CD4-positive, alpha-beta T cell treated with Interleukin-15 for 4 hours (primary cell): ENCODE measurements around the gene HSF4.

Source experiments
- DNase-seq: peaks from one replicate; pipeline ENCODE4 v3.0.0-alpha.2; 2020; ENCODE audit warnings: low spot score

The HSF4 gene

GRCh38 chr16:67150047-67150832 lies 14.3 kb upstream of the HSF4 start:
- DNase-seq, result peak; percentile 53

GRCh38 chr16:67150833-67151396 lies 13.6 kb upstream of the HSF4 start, which contains the start of gene B3GNT9:
TSS of gene B3GNT9 (minus strand) at chr16:67150998. CDS start at chr16:67150485, 513 bp downstream.
- peak; percentile 36 for DNase-seq

DNA sequence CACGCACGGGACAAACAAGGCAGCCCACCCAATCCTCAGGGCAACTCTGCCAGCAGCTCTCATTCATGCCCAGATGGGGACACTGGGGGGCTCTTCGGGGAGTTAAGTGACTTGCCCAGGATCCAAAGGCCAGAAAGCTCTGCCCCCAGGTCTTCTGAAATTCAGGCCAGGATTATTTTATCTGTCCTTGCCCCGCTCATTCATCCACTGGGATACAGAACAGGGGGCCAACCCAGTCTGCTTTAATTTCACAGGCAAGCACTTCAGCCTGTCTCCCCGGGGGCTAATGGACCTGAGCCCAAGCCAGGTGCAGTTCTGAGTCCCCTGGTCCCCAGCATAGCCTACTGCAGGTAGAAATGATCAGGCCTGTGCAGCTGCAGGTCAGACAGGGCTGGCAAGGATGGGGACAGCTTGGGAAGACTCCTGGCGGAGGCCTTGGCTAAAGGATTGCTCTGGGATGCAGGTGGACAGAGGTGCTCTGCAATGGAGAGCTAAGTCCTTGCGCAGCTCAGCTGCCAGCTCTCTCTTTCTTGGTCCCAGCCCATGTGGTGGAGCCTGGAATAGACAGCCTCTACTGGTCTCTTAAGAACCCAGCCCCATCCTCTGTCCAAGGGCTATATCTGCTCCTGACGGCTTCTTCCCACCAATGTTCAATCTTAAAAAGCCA lies 13.0 kb upstream of the HSF4 start:
- no peak for DNase-seq

DNA sequence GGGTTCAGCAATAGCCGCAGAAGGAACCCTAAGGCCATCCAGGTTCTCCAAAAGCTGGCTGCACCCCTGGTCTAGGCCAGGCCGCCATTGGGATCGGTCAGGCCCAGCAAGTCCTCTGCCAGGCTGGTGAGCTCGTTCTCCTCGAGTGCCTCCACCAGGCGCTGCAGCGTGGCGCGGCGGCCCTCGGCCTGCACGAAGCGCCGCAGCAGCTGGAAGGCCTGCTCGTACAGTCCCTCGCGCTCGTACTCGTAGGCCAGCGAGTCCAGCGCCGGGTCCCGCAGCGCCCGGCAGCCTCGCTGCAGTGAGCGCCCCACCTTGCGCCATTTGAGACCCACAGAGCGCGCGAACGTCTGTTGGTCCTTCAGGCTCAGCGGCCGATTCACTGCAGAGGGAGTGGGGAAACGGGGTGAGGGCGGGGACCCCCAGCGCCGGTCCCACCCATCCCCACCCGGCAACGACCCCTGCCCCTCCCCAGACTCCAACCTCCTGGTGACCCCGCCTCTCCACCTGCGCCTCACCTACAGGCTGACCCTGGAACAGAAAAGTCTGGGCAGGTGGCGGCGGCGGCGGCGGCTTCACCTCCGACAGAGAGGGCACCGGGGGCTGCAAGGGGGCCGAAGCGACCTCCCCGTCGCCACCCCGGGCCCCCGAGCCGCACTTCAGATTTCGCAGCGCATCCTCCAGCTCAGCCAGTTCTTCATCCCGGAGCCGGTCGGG lies 9.8 kb upstream of the HSF4 start:
- no peak for DNase-seq

GRCh38 chr16:67155295-67156142 lies 9.0 kb upstream of the HSF4 start:
- DNase-seq, result peak; percentile 83

- no peak for DNase-seq
These were observed 8.3 kb upstream of the HSF4 start for GRCh38 chr16:67156143-67156844.

GRCh38 chr16:67157106-67157748 lies 7.3 kb upstream of the HSF4 start:
- no peak for DNase-seq

- peak; percentile 77 for DNase-seq
These were observed 6.5 kb upstream of the HSF4 start for GRCh38 chr16:67157892-67158635.

- peak; percentile 91 for DNase-seq
These were observed 5.6 kb upstream of the HSF4 start for GRCh38 chr16:67158637-67159600.

DNA sequence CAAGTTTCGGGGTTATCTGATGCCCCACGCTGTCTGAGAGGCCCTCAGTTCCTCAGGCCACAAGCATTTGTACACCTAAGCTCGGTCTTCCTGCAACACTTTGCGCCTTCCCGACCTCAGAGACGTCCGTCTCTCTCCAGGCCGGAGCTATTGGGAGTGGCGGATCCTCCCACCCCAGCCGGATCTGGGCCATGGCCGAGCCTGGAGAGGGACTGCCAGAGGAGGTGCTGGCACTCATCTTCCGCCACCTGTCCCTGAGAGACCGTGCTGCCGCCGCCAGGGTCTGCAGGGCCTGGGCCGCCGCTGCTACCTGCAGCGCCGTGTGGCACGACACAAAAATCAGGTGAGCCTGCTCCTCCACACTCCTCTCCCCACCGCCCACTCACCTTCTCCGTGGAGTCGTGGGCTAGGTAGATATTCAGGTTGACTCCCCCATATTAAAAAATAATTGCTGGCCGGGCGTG lies 2.9 kb upstream of the HSF4 start:
- no peak for DNase-seq

DNA sequence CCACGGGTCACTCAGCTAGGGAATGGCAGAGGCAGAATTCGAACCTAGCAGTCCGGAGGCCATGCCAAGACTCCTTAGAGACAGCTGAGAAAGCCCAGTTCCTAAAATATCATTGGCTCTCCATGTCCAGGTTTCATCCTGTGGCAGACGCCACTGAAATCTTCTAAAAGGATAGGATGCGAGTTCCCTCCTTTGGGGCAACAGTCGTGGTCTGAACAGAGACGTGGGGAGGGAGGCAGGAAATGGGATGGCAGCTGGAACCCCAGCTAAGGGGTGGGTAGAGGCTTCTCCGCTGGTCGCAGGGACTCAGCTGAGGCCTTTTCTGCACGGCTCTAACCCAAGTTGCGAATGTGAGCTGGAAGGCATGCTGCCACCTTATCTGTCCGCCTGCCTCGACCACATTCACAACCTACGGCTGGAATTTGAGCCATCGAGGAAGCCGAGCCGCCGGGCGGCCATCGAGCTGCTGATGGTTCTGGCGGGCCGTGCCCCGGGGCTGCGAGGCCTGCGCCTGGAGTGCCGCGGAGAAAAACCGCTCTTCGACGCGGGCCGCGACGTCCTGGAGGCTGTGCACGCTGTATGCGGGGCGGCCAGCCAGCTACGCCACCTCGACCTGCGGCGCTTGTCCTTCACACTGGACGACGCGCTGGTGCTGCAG lies 1.9 kb upstream of the HSF4 start:
- DNase-seq, result no peak

DNA sequence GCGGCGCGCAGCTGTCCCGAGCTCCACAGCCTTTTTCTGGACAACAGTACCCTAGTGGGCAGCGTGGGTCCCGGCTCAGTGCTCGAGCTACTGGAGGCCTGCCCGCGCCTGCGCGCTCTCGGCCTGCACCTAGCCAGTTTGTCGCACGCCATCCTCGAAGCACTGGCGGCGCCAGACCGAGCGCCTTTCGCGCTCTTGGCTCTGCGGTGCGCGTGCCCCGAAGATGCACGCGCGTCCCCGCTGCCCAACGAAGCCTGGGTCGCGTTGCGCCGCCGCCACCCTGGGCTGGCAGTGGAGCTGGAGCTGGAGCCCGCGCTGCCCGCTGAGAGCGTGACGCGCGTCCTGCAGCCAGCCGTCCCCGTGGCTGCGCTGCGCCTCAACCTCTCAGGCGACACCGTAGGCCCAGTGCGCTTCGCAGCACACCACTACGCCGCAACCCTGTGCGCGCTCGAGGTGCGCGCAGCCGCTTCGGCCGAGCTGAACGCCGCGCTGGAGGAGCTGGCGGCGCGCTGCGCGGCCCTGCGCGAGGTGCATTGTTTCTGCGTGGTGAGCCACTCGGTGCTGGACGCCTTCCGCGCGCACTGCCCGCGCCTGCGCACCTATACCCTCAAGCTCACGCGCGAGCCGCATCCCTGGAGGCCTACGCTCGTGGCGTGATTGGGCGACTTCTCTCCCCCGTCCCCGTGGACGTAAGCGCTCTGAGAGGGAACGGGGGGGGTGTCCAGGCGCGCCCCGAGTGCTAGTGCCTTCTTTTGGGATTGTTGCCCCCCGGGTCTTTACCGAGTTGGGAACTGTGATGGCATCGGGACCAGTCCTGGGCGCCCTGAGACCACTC lies 1.2 kb upstream of the HSF4 start:
- peak; percentile 43 for DNase-seq

DNA sequence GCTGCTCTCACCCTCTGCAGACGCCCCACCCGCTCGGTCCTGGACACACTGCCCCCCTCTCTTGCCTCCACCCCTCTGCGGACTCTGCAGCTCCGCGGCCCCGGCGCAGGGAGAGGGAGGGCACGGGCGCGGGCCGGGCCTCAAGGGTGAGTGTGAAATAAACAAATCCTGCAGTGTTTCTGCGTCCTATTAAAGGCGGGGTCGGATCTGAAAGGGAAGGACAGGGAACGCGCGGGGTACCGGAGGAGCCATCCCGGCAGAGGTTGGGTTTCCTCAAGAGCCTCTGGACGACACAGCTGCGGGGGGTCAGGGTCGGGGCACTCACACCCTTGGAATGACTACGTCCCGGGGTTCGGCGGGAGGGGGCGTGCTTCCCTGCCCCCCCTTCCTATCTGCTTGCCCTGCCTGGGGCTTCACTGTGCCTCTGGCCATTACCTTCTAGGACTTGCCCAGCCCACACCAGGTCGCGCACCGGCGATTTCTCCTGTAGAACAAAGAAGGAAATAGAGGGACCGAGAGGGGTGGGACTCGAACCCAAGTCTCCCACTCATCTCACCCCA lies 466 bp upstream of the HSF4 start:
- DNase-seq, result no peak

DNA sequence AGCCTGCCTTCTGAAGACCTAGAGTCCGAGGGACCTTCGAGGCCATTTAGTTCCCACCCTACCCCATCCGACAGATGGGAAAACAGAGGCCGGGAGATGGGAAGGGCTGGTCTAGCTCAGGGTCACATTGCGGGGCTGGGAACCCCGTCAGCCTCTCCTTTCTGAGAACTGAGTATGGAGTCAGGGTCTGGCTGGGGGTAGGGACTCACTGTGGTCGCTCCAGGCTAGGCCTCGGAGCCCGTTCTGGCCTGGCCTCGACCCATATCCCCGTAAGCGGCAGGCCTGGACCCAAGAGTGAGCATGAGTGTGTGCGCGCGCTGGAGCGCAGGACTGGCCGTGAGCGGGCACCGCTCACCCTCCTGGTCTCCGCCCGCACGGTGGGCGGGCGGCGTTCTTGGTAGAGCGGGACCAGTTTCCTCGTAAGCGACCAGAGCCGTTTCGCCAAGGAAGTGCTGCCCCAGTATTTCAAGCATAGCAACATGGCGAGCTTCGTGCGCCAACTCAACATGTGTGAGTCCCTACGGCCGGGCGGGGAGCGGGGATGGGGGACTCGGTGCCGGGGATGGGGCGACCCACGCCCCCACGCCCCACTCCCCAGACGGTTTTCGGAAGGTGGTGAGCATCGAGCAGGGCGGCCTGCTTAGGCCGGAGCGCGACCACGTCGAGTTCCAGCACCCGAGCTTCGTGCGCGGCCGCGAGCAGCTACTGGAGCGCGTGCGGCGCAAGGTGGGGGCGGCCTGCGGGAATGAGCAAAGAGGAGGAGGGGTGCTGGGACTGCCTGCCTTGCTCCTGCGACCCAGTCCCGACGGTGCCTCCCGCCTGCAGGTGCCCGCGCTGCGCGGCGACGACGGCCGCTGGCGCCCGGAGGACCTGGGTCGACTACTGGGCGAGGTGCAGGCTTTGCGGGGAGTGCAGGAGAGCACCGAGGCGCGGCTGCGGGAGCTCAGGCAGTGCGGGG lies 855 bp downstream of the HSF4 start:
- DNase-seq, result no peak

- DNase-seq, result no peak
These were observed 1.6 kb downstream of the HSF4 start for GRCh38 chr16:67166110-67166547.
